Gastroesophageal sphincter (tissue), 4 donors: ENCODE results near the gene TMTC2. TPM values are rescaled to one million over a fixed set of nuclear protein-coding genes. Genes with fewer than 3 reads are reported as not detected.

ENCODE experiments used
- ATAC-seq: fragments of 150-250 bp; one replicate; pipeline ENCODE4 v1.9.1; 2016; ENCODE audit warnings: mild to moderate bottlenecking, moderate library complexity
- H3K27ac ChIP-seq, 4 donors: fragments of 200-600 bp; sonication (generic) in 3 of 4; 1 replicate in 3 of 4; 2 replicates in 1 of 4; pipeline ENCODE4 v1.5.1; 2016 to 2019
- H3K27me3 ChIP-seq: fragments of 200-600 bp; sonication (generic); one replicate; pipeline ENCODE4 v1.5.1; 2019
- H3K36me3 ChIP-seq, 2 donors: fragments of 200-600 bp; sonication (generic); one replicate each; pipeline ENCODE4 v1.5.1; 2019; ENCODE audit warnings: control low read depth in 1 of 2
- H3K4me1 ChIP-seq, 3 donors: fragments of 200-600 bp; sonication (generic); 1 replicate in 2 of 3; 2 replicates in 1 of 3; pipeline ENCODE4 v1.5.1; 2016 to 2019; ENCODE audit warnings: control low read depth in 2 of 3
- H3K4me3 ChIP-seq, 2 donors: fragments of 200-600 bp; sonication (generic); one replicate each; pipeline ENCODE4 v1.5.1; 2019; ENCODE audit warnings: mild to moderate bottlenecking in 1 of 2, moderate library complexity in 1 of 2
- H3K9me3 ChIP-seq, 3 donors: fragments of 200-600 bp; sonication (generic); one replicate each; pipeline ENCODE4 v1.5.1; 2017 to 2019; ENCODE audit warnings: control low read depth in 2 of 3
- CTCF ChIP-seq, 4 experiments: fragments of 200-600 bp in 2 of 4; fragments of 450-650 bp in 2 of 4; sonication (generic) in 1 of 4; IDR thresholded peaks; one replicate each; pipeline ENCODE4 v1.5.1; 2017 to 2019; ENCODE audit warnings: antibody characterized with exemption in 4 of 4, mild to moderate bottlenecking in 2 of 4, moderate library complexity in 2 of 4
- EP300 ChIP-seq: sonication (generic); formaldehyde crosslinking; IDR thresholded peaks from one replicate; pipeline ENCODE4 v1.6.1; 2017; ENCODE audit warnings: antibody characterized with exemption, mild to moderate bottlenecking
- POLR2A ChIP-seq, 2 donors: fragments of 450-650 bp; IDR thresholded peaks; one replicate each; pipeline ENCODE4 v1.6.1; 2017; ENCODE audit warnings: antibody characterized with exemption in 2 of 2, mild to moderate bottlenecking in 2 of 2, moderate library complexity in 1 of 2
- POLR2AphosphoS5 ChIP-seq: sonication (generic); formaldehyde crosslinking; IDR thresholded peaks from one replicate; pipeline ENCODE4 v1.6.1; 2017; ENCODE audit warnings: antibody characterized with exemption
- WGBS, 2 donors: methylation state at CpG; one replicate each; pipeline ENCODE4 v1.1.5; 2018; ENCODE audit warnings: low coverage in 1 of 2; 5-methylcytosine and 5-hydroxymethylcytosine counted together
- total RNA-seq, 4 donors: library from RNA; depleted of rRNA; stranded (reverse); fragments of >200 nt; gene quantifications; one replicate each; pipeline ENCODE4 v1.1.0, GENCODE V29; 2016

The TMTC2 gene
- total RNA-seq, 4 donors from 2014 or later, result 7.4 to 21.8 (median 16.0) TPM

GRCh38 chr12:82852529-82852928, 165.8 kb downstream of the TMTC2 start:
- Histone ChIP-seq H3K27ac (no peak overlapping the region), H3K4me1 (no peaks in the 10 kb centered on the region), H3K27me3 (no peaks in the 10 kb centered on the region), H3K9me3 (no peaks in the 10 kb centered on the region), H3K36me3 (no peaks in the 10 kb centered on the region), H3K4me3 (no peak overlapping the region)
- no peak for TF ChIP-seq POLR2A (IDR thresholded peaks at IDR 0.05)
- TF ChIP-seq POLR2AphosphoS5, result no peak
- TF ChIP-seq CTCF (IDR thresholded peaks at IDR 0.05), result no peak
- no peak for TF ChIP-seq EP300
- no peak for ATAC-seq
- WGBS, 2 donors, result 90 to 100% methylated on average over 1 of the region's 1 CpG

GRCh38 chr12:82855872-82856271, 169.2 kb downstream of the TMTC2 start:
- Histone ChIP-seq H3K4me3 (no peak overlapping the region), H3K9me3 (no peaks in the 10 kb centered on the region), H3K4me1 (no peaks in the 10 kb centered on the region), H3K27me3 (no peaks in the 10 kb centered on the region), H3K27ac (no peak overlapping the region), H3K36me3 (no peaks in the 10 kb centered on the region)
- ATAC-seq, result no peak
- TF ChIP-seq POLR2AphosphoS5 (no peak), EP300 (no peak), POLR2A (IDR thresholded peaks at IDR 0.05) (no peak), CTCF (IDR thresholded peaks at IDR 0.05) (no peak)

- no peak overlapping the region for H3K27ac ChIP-seq
- WGBS, 2 donors, result 88% methylated on average over 7 of the region's 7 CpGs; no CpG with 5 or more reads in 1 of the 2 donors
- H3K4me1 ChIP-seq, result no peaks in the 10 kb centered on the region
- no peaks in the 10 kb centered on the region for H3K9me3 ChIP-seq
- H3K36me3 ChIP-seq, result no peaks in the 10 kb centered on the region
- no peak for ATAC-seq
- no peaks in the 10 kb centered on the region for H3K27me3 ChIP-seq
- H3K4me3 ChIP-seq, result no peak overlapping the region
- TF ChIP-seq EP300 (no peak), POLR2A (IDR thresholded peaks at IDR 0.05) (no peak), POLR2AphosphoS5 (no peak), CTCF (IDR thresholded peaks at IDR 0.05) (no peak)
Measured at GRCh38 chr12:82857276-82857675, 170.6 kb downstream of the TMTC2 start.

GRCh38 chr12:82857911-82858533, 171.3 kb downstream of the TMTC2 start:
- no peaks in the 10 kb centered on the region for H3K36me3 ChIP-seq
- WGBS, 2 donors, result 82 to 88% methylated on average over 10 of the region's 10 CpGs
- H3K9me3 ChIP-seq, result no peaks in the 10 kb centered on the region
- no peaks in the 10 kb centered on the region for H3K27me3 ChIP-seq
- H3K4me1 ChIP-seq, result no peaks in the 10 kb centered on the region
- no peak overlapping the region for H3K27ac ChIP-seq
- no peak overlapping the region for H3K4me3 ChIP-seq
- TF ChIP-seq POLR2A (IDR thresholded peaks at IDR 0.05), result no peak
- no peak for TF ChIP-seq POLR2AphosphoS5
- TF ChIP-seq EP300, result no peak
- no peak for TF ChIP-seq CTCF (IDR thresholded peaks at IDR 0.05)
- ATAC-seq, result no peak

GRCh38 chr12:82858534-82858917, 171.8 kb downstream of the TMTC2 start:
- H3K4me3 ChIP-seq, result no peak overlapping the region
- no peaks in the 10 kb centered on the region for H3K4me1 ChIP-seq
- H3K27ac ChIP-seq, result no peak overlapping the region
- no peaks in the 10 kb centered on the region for H3K27me3 ChIP-seq
- TF ChIP-seq POLR2AphosphoS5, result no peak
- no peak for TF ChIP-seq POLR2A (IDR thresholded peaks at IDR 0.05)
- TF ChIP-seq CTCF (IDR thresholded peaks at IDR 0.05), result no peak
- no peak for TF ChIP-seq EP300
- no peaks in the 10 kb centered on the region for H3K36me3 ChIP-seq
- WGBS, 2 donors, result 77 to 100% methylated on average over 2 to 3 of the region's 3 CpGs
- no peaks in the 10 kb centered on the region for H3K9me3 ChIP-seq
- ATAC-seq, result no peak
